Germinal center (tissue), 1 donor: ENCODE measurements around the gene IFIT1B.

Experiments
- DNase-seq: peaks from one replicate; pipeline ENCODE4 v3.0.0; 2012; ENCODE audit warnings: mixed read lengths, low spot score

Gene IFIT1B

GRCh38 chr10:89414146-89414878 is 36.5 kb downstream of the IFIT1B start, which contains the start of gene IFIT5:
Gene IFIT5, plus strand, starts transcription at chr10:89414568. Its CDS starts 231 bp downstream, at chr10:89414799.
- DNase-seq: peak; percentile 60

- DNase-seq: peak; percentile 38
Measured at GRCh38 chr10:89414879-89415821, 37.3 kb downstream of the IFIT1B start.

GRCh38 chr10:89416465-89416864 is 38.6 kb downstream of the IFIT1B start:
- no peak for DNase-seq

- peak; percentile 23 for DNase-seq
Measured at GRCh38 chr10:89419548-89419947, 41.7 kb downstream of the IFIT1B start.

- DNase-seq: no peak
Measured at GRCh38 chr10:89421018-89421476, 43.2 kb downstream of the IFIT1B start.

GRCh38 chr10:89425000-89425399 is 47.1 kb downstream of the IFIT1B start:
- no peak for DNase-seq

- DNase-seq: peak; percentile 21
Measured at GRCh38 chr10:89426230-89426868, 48.5 kb downstream of the IFIT1B start.

- no peak for DNase-seq
Measured at GRCh38 chr10:89427629-89428028, 49.8 kb downstream of the IFIT1B start.

- DNase-seq: no peak
Measured at GRCh38 chr10:89428877-89429276, 51.0 kb downstream of the IFIT1B start.

GRCh38 chr10:89431977-89432376 is 54.1 kb downstream of the IFIT1B start:
- DNase-seq: no peak
